CD14-positive monocyte (primary cell): Measurements from ENCODE around the gene ATAD5. TPM values are rescaled to one million over a fixed set of nuclear protein-coding genes. Genes with fewer than 3 reads are reported as not detected.
A peak's percentile ranks its signal among the peaks of the same experiment; 100 is the strongest.

ENCODE experiments used
- DNase-seq, 3 donors: peaks; one replicate each; pipeline ENCODE4 v3.0.0-alpha.2; 2011 to 2022
- H2AFZ ChIP-seq: 2 replicates; pipeline ENCODE4 v1.6.0; 2012; ENCODE audit warnings: mild to moderate bottlenecking, low read depth, low read length, inconsistent platforms; ENCODE audit not compliant: insufficient read depth, poor library complexity, severe bottlenecking
- H3K27ac ChIP-seq, 2 donors: 1 replicate in 1 of 2; 2 replicates in 1 of 2; pipeline ENCODE4 v1.5.1; 2012 to 2013; ENCODE audit warnings: low read length in 2 of 2, control low read depth in 1 of 2, inconsistent platforms in 1 of 2, low read depth in 1 of 2, mild to moderate bottlenecking in 1 of 2
- H3K27me3 ChIP-seq, 2 donors: one replicate each; pipeline versions ENCODE4 v1.6.0 to v1.6.1; 2011 to 2013; ENCODE audit warnings: low read length in 2 of 2; ENCODE audit not compliant: control insufficient read depth in 2 of 2, insufficient read depth in 2 of 2
- H3K36me3 ChIP-seq, 2 donors: replicated peaks in 1 of 2; 1 replicate in 1 of 2; 2 replicates in 1 of 2; pipeline versions ENCODE4 v1.5.1 to v1.6.1; 2012 to 2013; ENCODE audit warnings: low read length in 2 of 2, control low read depth in 1 of 2, inconsistent platforms in 1 of 2, mild to moderate bottlenecking in 1 of 2; ENCODE audit not compliant: insufficient read depth in 2 of 2, control insufficient read depth in 1 of 2
- H3K4me1 ChIP-seq, 2 donors: 1 replicate in 1 of 2; 2 replicates in 1 of 2; pipeline versions ENCODE4 v1.5.1 to v1.6.1; 2012 to 2013; ENCODE audit warnings: low read length in 2 of 2, control low read depth in 1 of 2, inconsistent platforms in 1 of 2, mild to moderate bottlenecking in 1 of 2, moderate library complexity in 1 of 2; ENCODE audit not compliant: insufficient read depth in 2 of 2, control insufficient read depth in 1 of 2
- H3K4me2 ChIP-seq: replicated peaks from 2 replicates; pipeline ENCODE3; 2012; ENCODE audit warnings: low read length, moderate library complexity, mild to moderate bottlenecking; ENCODE audit not compliant: poor library complexity, severe bottlenecking; ENCODE audit errors: extremely low read depth
- H3K4me3 ChIP-seq, 3 experiments: fragments of 200-600 bp in 1 of 3; sonication (generic) in 1 of 3; replicated peaks in 1 of 3; 1 replicate in 2 of 3; 2 replicates in 1 of 3; pipeline ENCODE4 v1.5.1; 2011 to 2013; ENCODE audit warnings: low read length in 3 of 3, mild to moderate bottlenecking in 3 of 3, control low read depth in 2 of 3, low read depth in 2 of 3, inconsistent platforms in 1 of 3, moderate library complexity in 1 of 3
- H3K79me2 ChIP-seq: 2 replicates; pipeline ENCODE4 v1.6.0; 2012; ENCODE audit warnings: mild to moderate bottlenecking, control low read depth, inconsistent platforms, low read length, moderate library complexity; ENCODE audit not compliant: insufficient read depth
- H3K9ac ChIP-seq: 2 replicates; pipeline ENCODE4 v1.6.0; 2017; ENCODE audit warnings: low read length, mild to moderate bottlenecking; ENCODE audit not compliant: insufficient read depth, poor library complexity, severe bottlenecking
- H3K9me3 ChIP-seq, 2 donors: replicated peaks in 1 of 2; 1 replicate in 1 of 2; 2 replicates in 1 of 2; pipeline versions ENCODE4 v1.5.1 to v1.6.1; 2012 to 2013; ENCODE audit warnings: low read length in 2 of 2, control low read depth in 1 of 2; ENCODE audit not compliant: control insufficient read depth in 1 of 2, insufficient read depth in 1 of 2
- H4K20me1 ChIP-seq: 2 replicates; pipeline ENCODE4 v1.6.0; 2012; ENCODE audit warnings: mild to moderate bottlenecking, low read length, control low read depth, moderate library complexity; ENCODE audit not compliant: insufficient read depth
- H3K27ac Mint-ChIP-seq, 7 donors: one replicate each; pipeline ENCODE4 v1.8.0; 2020; ENCODE audit warnings: mild to moderate bottlenecking in 7 of 7, mixed read lengths in 7 of 7, moderate library complexity in 6 of 7, inconsistent platforms in 2 of 7
- H3K27me3 Mint-ChIP-seq, 3 donors: one replicate each; pipeline ENCODE4 v1.8.0; 2021 to 2022; ENCODE audit warnings: low read depth in 3 of 3, mild to moderate bottlenecking in 3 of 3, mixed read lengths in 3 of 3, moderate library complexity in 3 of 3, inconsistent platforms in 1 of 3
- H3K36me3 Mint-ChIP-seq, 2 donors: one replicate each; pipeline ENCODE4 v1.8.0; 2020; ENCODE audit warnings: mixed read lengths in 2 of 2, inconsistent platforms in 1 of 2, mild to moderate bottlenecking in 1 of 2
- H3K4me1 Mint-ChIP-seq: one replicate; pipeline ENCODE4 v1.8.0; 2020; ENCODE audit warnings: mild to moderate bottlenecking, mixed read lengths
- H3K4me3 Mint-ChIP-seq, 2 donors: one replicate each; pipeline ENCODE4 v1.8.0; 2020; ENCODE audit warnings: mild to moderate bottlenecking in 2 of 2, mixed read lengths in 2 of 2, moderate library complexity in 1 of 2
- H3K9me3 Mint-ChIP-seq, 7 donors: one replicate each; pipeline ENCODE4 v1.8.0; 2020 to 2022; ENCODE audit warnings: mixed read lengths in 7 of 7, mild to moderate bottlenecking in 6 of 7, moderate library complexity in 6 of 7, inconsistent platforms in 2 of 7
- CTCF ChIP-seq: fragments of 200-600 bp; IDR thresholded peaks from one replicate; pipeline ENCODE4 v1.8.0; 2022; ENCODE audit warnings: antibody characterized with exemption, mild to moderate bottlenecking
- WGBS: methylation state at CpG from one replicate; pipeline ENCODE4 v1.1.5; 2013; ENCODE audit warnings: missing lambda C conversion rate; ENCODE audit not compliant: insufficient coverage; 5-methylcytosine and 5-hydroxymethylcytosine counted together
- intact Hi-C, 2 donors: fragments of 100-400 bp; cut with micrococcal nuclease; formaldehyde crosslinking; loops; one replicate each; pipeline versions ENCODE4 v1.15.0 to v1.15.1; 2023
- polyA plus RNA-seq, 3 donors: library from polyadenylated mRNA; depleted of rRNA in 1 of 3; unstranded in 2 of 3; stranded (reverse) in 1 of 3; fragments of 300-500 nt in 2 of 3; fragments of >200 nt in 1 of 3; fragmentation: Illumina TruSeq in 2 of 3; gene quantifications; 1 replicate in 2 of 3; 2 replicates in 1 of 3; pipeline ENCODE4 v1.2.3, GENCODE V29; 2012 to 2021

ATAD5 gene
- polyA plus RNA-seq, 3 donors: 0.24 to 0.57 (median 0.42) TPM

- H3K4me2 ChIP-seq: no peak overlapping the region
- peaks cover 83 to 100% of the 10 kb centered on the region in 2 donors for H3K36me3 ChIP-seq
- peaks cover 73 to 98% of the 10 kb centered on the region in 2 donors for H3K36me3 Mint-ChIP-seq
- no peaks in the 10 kb centered on the region for H3K9me3 Mint-ChIP-seq
- peaks cover 41% of the 10 kb centered on the region for H3K79me2 ChIP-seq
- H3K9me3 ChIP-seq: no peaks in the 10 kb centered on the region
- intact Hi-C loops: no loop called here
- no peak overlapping the region for H3K27ac ChIP-seq
- no peaks in the 10 kb centered on the region for H3K4me1 ChIP-seq
- no peaks in the 10 kb centered on the region for H3K4me1 Mint-ChIP-seq
- H3K4me3 Mint-ChIP-seq: no peak overlapping the region
- no peak for DNase-seq
- H3K4me3 ChIP-seq: no peak overlapping the region
- WGBS: 93% methylated on average over 2 of the region's 5 CpGs
- H3K27ac Mint-ChIP-seq: peak overlapping the region in 1 of 7 donors; percentile 26
- no peak for TF ChIP-seq CTCF
- H2AFZ ChIP-seq: no peak overlapping the region
- no peaks in the 10 kb centered on the region for H3K27me3 ChIP-seq
- no peak overlapping the region for H3K9ac ChIP-seq
- no peaks in the 10 kb centered on the region for H3K27me3 Mint-ChIP-seq
- peaks cover 84% of the 10 kb centered on the region for H4K20me1 ChIP-seq
These were observed 37.4 kb upstream of the ATAD5 start for GRCh38 chr17:30794372-30794771.

DNA sequence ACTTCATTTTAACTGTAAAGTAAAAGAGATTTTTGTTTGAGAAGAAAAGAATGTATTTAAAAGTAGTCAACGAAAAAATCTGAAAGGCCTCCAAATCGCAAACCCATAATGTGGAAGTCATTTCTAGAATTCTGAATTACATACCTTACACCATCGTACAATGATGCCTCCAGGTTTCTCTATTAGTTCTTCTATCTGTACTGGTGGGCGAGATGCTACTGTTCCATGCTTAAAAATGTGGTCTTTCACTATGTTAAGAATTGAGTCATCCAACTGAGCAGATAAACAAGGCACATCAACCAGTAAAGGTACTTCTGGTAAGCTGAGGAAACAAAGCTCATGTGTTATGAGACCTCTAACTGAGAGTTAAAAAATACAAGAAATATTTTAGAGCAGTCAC, 35.8 kb upstream of the ATAD5 start:
- Mint-ChIP-seq H3K9me3 (no peaks in the 10 kb centered on the region), H3K4me3 (no peak overlapping the region), H3K36me3 (peaks cover 76 to 98% of the 10 kb centered on the region in 2 donors), H3K4me1 (no peaks in the 10 kb centered on the region), H3K27me3 (no peaks in the 10 kb centered on the region), H3K27ac (peak overlapping the region in 3 of 7 donors; percentile 4 to 27 (median 5))
- intact Hi-C loops: no loop called here
- no peaks in the 10 kb centered on the region for H3K27me3 ChIP-seq
- no peaks in the 10 kb centered on the region for H3K9me3 ChIP-seq
- H4K20me1 ChIP-seq: peaks cover 90% of the 10 kb centered on the region
- no peak overlapping the region for H2AFZ ChIP-seq
- H3K4me1 ChIP-seq: no peaks in the 10 kb centered on the region
- H3K9ac ChIP-seq: no peak overlapping the region
- no peak for TF ChIP-seq CTCF
- H3K36me3 ChIP-seq: peaks cover 83 to 100% of the 10 kb centered on the region in 2 donors
- H3K27ac ChIP-seq: peak overlapping the region in 1 of 2 donors; percentile 58
- no peak overlapping the region for H3K4me2 ChIP-seq
- H3K79me2 ChIP-seq: peaks cover 49% of the 10 kb centered on the region
- DNase-seq: no peak
- no CpG with 5 or more reads among the region's 4 CpGs for WGBS
- H3K4me3 ChIP-seq: no peak overlapping the region
